GM12872 (cell line): ENCODE measurements around the gene GALNT9.

Experiments used
- TF ChIP-seq, protein P1 (sequence below): IDR thresholded peaks from 3 replicates; pipeline ENCODE4 v1.5.1; 2011; ENCODE audit warnings: low read depth, mild to moderate bottlenecking, low read length, moderate library complexity; ENCODE audit not compliant: insufficient read depth

The GALNT9 gene

DNA sequence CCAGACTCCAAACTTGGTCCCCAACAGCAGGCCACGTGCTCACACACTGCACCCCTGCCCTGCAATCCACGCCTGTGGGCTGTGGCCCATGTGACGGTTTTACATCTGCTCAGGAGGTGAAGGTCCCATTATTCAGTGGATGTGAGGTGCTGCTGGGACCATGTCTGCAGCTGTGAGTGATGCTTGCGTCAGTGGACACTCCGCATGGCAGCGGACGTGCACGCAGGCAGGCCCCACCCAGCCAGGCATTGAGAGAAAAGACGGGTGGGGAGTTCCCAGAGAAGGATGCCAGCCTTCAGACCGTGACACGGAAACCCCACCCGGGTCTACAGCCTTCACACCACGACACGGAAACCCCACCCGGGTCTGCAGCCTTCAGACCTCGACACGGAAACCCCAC is 117.6 kb downstream of the GALNT9 start:
- TF ChIP-seq, protein P1, sequence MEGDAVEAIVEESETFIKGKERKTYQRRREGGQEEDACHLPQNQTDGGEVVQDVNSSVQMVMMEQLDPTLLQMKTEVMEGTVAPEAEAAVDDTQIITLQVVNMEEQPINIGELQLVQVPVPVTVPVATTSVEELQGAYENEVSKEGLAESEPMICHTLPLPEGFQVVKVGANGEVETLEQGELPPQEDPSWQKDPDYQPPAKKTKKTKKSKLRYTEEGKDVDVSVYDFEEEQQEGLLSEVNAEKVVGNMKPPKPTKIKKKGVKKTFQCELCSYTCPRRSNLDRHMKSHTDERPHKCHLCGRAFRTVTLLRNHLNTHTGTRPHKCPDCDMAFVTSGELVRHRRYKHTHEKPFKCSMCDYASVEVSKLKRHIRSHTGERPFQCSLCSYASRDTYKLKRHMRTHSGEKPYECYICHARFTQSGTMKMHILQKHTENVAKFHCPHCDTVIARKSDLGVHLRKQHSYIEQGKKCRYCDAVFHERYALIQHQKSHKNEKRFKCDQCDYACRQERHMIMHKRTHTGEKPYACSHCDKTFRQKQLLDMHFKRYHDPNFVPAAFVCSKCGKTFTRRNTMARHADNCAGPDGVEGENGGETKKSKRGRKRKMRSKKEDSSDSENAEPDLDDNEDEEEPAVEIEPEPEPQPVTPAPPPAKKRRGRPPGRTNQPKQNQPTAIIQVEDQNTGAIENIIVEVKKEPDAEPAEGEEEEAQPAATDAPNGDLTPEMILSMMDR = no peak

DNA sequence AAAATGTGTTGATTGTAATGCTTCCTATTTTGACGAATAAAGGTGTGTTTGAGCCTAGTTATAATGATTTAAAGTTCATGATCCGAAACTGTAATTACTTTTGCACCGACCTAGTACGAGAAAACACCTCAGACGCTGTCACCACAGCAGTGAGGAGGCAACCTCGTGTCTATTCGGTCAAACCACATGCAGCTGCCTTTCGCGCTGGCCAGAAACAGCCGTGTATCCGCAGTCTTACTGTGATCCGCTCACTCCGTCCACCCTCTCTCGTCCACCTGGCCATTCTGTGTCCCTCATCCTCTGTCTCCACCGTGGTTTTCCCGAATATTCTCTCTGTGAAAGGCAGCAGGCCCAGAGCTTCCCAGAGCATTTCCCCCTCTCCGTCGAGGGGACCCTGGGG is 118.1 kb downstream of the GALNT9 start:
- TF ChIP-seq, protein P1 = no peak

DNA sequence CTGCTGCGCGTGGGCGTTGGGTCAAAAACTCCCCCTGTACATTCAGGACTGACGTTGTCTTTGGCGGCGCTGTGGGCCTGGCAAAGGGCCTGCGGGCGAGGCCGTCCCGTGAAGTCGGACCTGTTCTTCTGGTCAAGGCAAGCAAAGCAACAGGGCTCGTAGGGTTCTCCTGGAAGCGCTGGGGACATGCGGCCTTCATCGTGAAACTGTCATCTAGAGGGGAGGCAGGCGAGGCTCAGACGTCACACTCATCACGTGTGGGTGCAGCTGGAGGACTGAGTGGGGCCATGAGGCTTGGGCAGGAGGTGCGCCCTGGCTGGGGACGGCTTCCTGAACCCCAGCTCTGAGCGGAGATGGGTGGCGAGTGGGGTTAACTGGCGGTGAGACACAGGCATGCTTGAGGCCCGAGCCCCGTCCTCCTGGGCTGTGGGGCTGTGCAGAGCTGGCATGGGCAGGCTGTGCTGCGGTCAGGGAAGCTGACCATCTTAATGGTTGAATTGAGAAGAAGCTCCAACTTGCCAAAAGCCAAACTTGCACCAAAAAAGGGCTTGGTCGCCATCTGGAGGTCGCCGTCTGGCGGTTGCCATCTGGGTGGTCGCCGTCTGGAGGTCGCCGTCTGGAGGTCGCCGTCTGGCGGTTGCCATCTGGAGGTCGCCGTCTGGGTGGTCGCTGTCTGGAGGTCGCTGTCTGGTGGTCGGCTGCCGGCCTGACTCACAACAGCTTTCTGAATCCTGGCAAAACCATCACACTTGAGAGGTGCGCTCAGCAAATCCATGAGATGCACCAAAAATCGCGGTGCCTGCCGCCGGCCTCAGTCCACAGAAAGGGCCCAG is 119.0 kb downstream of the GALNT9 start:
- TF ChIP-seq, protein P1 = no peak

DNA sequence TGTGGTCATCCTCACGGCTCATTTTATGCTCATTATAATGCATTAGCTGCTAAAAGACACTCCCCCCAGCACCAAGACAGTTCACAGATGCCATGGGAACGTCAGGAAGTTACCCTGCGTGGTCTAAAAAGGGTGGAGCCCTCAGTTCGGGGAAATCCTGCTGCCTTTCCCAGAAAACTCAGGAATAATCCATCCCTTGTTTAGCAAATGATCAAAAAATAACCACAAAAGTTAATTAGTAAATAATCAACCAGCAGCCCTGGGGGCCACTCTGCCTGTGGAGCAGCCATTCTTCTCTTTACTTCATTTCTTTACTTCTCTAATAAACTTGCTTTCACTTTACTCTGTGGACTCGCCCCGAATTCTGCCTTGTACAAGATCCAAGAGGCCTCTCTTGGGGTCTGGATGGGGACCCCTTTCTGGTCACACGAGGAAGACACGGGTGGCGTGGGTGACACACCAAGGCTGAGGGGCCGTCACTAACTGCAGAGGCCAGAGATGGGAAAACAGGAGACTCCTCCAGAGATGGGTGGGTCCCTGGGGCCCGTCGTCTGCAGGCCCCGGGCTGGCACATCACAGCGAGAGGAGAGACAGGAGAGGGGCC is 119.7 kb downstream of the GALNT9 start:
- TF ChIP-seq, protein P1 = no peak

DNA sequence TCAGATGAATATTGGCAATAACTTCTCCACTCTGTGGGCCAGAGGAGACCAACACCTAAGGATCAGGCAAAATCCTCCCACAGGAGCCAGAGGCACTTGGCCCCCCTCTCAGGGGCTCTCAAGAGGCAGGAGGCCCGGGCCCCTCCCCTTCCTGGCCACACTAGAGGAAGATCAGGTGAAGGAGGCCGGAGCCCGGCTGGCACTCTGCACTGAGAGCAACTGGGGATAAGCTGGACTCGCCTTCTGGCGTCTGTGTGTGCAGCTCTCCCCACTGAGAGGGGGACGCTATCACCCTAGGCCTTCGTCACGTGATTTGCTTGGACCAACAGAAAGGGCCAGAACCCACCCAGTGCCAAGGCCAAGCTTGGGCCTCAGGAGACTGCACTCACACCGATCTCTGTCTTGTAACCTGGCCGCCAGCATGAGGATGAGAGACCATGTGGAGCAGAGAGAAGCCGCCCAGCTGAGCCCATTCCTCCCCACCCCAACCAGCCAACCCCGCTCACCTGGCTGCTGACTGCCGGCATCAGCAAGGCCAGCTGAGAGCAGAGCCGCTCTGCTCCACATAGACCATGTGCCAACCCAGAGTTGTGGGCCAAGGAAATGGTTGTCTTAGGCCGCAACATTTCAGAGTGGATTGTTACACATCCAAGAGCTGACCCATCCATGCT is 121.1 kb downstream of the GALNT9 start:
- TF ChIP-seq, protein P1 = no peak

DNA sequence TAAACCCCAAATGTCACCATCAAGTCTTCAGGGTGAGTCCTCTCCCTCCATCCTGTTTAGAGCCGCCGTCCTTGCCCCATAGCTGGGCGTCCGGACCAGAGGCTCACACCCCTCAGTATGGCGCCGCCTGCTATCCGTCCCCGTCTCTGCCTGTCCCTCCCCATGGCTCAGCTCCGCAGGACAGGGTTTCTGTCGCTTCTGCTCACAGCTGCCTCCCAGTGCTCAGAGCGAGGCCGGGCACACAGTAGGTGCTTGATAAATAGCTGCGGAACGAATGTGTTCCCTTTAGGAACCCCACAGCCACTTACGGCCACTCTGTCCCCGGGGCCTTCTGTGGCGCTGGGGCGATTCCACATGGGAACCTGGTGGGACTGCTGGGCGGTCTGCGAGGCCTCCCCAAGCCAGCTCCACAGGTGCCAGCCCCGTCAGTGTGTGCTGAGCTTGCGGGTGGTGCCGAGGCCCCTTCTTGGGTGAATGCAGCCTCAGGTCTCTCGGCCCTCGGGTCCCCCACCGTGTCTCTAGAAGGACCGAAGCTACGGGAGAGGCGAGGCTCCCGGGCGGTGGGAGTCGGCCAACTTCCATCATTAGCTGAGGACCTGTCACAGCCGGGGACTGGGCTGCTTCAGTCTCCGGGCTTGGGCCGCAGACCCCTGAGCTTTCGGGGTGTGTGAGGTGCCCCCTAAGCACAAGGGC is 122.2 kb downstream of the GALNT9 start:
- TF ChIP-seq, protein P1 = no peak

DNA sequence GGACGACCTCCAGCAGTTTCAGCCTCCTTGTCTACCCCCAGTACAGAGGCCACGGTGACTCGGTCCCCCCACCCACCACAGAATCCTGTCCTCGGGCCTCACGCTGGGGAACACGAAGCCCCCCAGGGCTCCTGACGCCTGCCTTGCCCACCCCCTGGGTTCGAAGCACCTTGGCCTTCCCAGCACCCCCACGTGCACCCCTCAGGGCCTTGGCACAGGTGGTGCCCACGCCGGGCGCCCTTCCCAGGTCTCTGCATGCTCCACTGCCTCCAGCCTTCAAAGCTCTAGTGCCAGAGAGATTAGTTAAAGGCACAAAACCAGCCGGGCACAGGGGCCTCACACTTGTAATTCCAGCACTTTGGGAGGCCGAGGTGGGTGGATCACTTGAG is 123.3 kb downstream of the GALNT9 start:
- TF ChIP-seq, protein P1 = no peak
